K562 (cell line): ENCODE measurements around the gene COL25A1.

ENCODE experiments used
- C11orf30 ChIP-seq: fragments of 450-650 bp; IDR thresholded peaks from 2 replicates; pipeline ENCODE4 v1.6.1; 2016; ENCODE audit warnings: low read depth, mild to moderate bottlenecking
- GABPA ChIP-seq: fragments of 200-800 bp; sonication (Bioruptor generic); conservative IDR thresholded peaks from 2 replicates; pipeline ENCODE4 v1.6.1; 2016; ENCODE audit warnings: low read depth, missing genetic modification characterization, missing compliant biosample characterization
- HDAC1 ChIP-seq, 2 experiments: fragments of 450-650 bp; IDR thresholded peaks; 2 replicates each; pipeline ENCODE4 v1.6.1; 2016 to 2017; ENCODE audit warnings: inconsistent platforms in 1 of 2, mild to moderate bottlenecking in 1 of 2, moderate library complexity in 1 of 2
- ZFP36 ChIP-seq: fragments of 150-350 bp; IDR thresholded peaks from 2 replicates; pipeline ENCODE4 v1.6.1; 2018; ENCODE audit warnings: low read length, low read depth; ENCODE audit not compliant: partially characterized antibody
- TF ChIP-seq, protein P1 (sequence below): sonication (generic); formaldehyde crosslinking; IDR thresholded peaks from 2 replicates; pipeline ENCODE4 v1.8.0; 2023; ENCODE audit warnings: missing genetic modification reagents, mild to moderate bottlenecking, borderline replicate concordance
- TF ChIP-seq, protein P2 (sequence below), 3 experiments: IDR thresholded peaks in 2 of 3; conservative IDR thresholded peaks in 1 of 3; 2 replicates each; pipeline ENCODE4 v1.5.1; 2011 to 2012; ENCODE audit warnings: low read length in 3 of 3, mild to moderate bottlenecking in 3 of 3, control low read depth in 2 of 3, improper control_type of control experiment in 1 of 3, inconsistent platforms in 1 of 3, low read depth in 1 of 3, mixed read lengths in 1 of 3, moderate library complexity in 1 of 3; ENCODE audit not compliant: insufficient read depth in 2 of 3
- TF ChIP-seq, protein P3 (sequence below): fragments of 450-650 bp; formaldehyde crosslinking; IDR thresholded peaks from 2 replicates; pipeline ENCODE4 v1.4.0; 2022; ENCODE audit warnings: missing genetic modification characterization

DNA sequence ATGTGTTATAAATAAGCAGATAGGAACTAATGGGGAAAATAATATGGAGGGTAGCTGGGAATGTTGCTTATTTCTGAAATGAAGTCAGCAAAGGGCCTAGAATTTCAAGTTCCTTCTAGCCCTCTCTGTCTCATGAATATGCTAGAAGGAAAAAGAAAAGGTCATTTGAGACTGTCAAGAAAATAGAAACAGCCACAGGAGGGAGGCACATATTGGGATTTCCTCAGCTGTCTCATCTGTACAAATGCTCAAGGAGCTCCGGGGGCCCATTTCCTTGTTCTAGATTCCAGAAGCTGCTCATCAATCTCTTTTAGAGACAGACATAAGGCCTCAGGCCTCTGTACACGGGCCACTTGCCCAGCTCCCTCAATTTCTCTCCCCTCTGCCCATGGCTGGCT lies 412.0 kb downstream of the COL25A1 start:
- no peak for TF ChIP-seq GABPA (tag)
- TF ChIP-seq, protein P1, sequence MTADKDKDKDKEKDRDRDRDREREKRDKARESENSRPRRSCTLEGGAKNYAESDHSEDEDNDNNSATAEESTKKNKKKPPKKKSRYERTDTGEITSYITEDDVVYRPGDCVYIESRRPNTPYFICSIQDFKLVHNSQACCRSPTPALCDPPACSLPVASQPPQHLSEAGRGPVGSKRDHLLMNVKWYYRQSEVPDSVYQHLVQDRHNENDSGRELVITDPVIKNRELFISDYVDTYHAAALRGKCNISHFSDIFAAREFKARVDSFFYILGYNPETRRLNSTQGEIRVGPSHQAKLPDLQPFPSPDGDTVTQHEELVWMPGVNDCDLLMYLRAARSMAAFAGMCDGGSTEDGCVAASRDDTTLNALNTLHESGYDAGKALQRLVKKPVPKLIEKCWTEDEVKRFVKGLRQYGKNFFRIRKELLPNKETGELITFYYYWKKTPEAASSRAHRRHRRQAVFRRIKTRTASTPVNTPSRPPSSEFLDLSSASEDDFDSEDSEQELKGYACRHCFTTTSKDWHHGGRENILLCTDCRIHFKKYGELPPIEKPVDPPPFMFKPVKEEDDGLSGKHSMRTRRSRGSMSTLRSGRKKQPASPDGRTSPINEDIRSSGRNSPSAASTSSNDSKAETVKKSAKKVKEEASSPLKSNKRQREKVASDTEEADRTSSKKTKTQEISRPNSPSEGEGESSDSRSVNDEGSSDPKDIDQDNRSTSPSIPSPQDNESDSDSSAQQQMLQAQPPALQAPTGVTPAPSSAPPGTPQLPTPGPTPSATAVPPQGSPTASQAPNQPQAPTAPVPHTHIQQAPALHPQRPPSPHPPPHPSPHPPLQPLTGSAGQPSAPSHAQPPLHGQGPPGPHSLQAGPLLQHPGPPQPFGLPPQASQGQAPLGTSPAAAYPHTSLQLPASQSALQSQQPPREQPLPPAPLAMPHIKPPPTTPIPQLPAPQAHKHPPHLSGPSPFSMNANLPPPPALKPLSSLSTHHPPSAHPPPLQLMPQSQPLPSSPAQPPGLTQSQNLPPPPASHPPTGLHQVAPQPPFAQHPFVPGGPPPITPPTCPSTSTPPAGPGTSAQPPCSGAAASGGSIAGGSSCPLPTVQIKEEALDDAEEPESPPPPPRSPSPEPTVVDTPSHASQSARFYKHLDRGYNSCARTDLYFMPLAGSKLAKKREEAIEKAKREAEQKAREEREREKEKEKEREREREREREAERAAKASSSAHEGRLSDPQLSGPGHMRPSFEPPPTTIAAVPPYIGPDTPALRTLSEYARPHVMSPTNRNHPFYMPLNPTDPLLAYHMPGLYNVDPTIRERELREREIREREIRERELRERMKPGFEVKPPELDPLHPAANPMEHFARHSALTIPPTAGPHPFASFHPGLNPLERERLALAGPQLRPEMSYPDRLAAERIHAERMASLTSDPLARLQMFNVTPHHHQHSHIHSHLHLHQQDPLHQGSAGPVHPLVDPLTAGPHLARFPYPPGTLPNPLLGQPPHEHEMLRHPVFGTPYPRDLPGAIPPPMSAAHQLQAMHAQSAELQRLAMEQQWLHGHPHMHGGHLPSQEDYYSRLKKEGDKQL (CRISPR knock-in tag), result no peak
- TF ChIP-seq, protein P2, sequence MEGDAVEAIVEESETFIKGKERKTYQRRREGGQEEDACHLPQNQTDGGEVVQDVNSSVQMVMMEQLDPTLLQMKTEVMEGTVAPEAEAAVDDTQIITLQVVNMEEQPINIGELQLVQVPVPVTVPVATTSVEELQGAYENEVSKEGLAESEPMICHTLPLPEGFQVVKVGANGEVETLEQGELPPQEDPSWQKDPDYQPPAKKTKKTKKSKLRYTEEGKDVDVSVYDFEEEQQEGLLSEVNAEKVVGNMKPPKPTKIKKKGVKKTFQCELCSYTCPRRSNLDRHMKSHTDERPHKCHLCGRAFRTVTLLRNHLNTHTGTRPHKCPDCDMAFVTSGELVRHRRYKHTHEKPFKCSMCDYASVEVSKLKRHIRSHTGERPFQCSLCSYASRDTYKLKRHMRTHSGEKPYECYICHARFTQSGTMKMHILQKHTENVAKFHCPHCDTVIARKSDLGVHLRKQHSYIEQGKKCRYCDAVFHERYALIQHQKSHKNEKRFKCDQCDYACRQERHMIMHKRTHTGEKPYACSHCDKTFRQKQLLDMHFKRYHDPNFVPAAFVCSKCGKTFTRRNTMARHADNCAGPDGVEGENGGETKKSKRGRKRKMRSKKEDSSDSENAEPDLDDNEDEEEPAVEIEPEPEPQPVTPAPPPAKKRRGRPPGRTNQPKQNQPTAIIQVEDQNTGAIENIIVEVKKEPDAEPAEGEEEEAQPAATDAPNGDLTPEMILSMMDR (IDR thresholded peaks at IDR 0.05 in 2 of 3, conservative IDR thresholded peaks at IDR 0.05 in 1 of 3; ENCODE audit: insufficient read depth in 2 of 3, low read depth in 1 of 3, low read length in 3 of 3), result no peak; a peak in 1 of 6 replicates
- no peak for TF ChIP-seq C11orf30
- TF ChIP-seq ZFP36, result no peak
- TF ChIP-seq, protein P3, sequence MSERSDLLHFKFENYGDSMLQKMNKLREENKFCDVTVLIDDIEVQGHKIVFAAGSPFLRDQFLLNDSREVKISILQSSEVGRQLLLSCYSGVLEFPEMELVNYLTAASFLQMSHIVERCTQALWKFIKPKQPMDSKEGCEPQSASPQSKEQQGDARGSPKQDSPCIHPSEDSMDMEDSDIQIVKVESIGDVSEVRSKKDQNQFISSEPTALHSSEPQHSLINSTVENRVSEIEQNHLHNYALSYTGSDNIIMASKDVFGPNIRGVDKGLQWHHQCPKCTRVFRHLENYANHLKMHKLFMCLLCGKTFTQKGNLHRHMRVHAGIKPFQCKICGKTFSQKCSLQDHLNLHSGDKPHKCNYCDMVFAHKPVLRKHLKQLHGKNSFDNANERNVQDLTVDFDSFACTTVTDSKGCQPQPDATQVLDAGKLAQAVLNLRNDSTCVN (CRISPR knock-in tag), result no peak
- no peak for TF ChIP-seq HDAC1 (IDR thresholded peaks at IDR 0.05)
